NCI-H1048 (cell line): ENCODE data around the gene TAF11L5.
"Not testable (repeated sequence)": the region's sequence is repeated elsewhere in the genome, so short reads cannot be mapped to it uniquely, and the experiment has no call there.

Experiments used
- DNase-seq: peaks from one replicate; lab custom pipeline; 2025; lab: John Stamatoyannopoulos, UW

The TAF11L5 gene

GRCh38 chr5:17524935-17525334 lies at the start of gene TAF11L5:
Gene TAF11L5, plus strand, starts transcription at chr5:17525235.
- not testable (repeated sequence) for DNase-seq

- DNase-seq: no peak
Observed at GRCh38 chr5:17477043-17477442, 48.0 kb upstream of the TAF11L5 start.

- DNase-seq: no peak
Observed at GRCh38 chr5:17477573-17478265, 47.3 kb upstream of the TAF11L5 start.

GRCh38 chr5:17481378-17481777 lies 43.7 kb upstream of the TAF11L5 start:
- no peak for DNase-seq

DNA sequence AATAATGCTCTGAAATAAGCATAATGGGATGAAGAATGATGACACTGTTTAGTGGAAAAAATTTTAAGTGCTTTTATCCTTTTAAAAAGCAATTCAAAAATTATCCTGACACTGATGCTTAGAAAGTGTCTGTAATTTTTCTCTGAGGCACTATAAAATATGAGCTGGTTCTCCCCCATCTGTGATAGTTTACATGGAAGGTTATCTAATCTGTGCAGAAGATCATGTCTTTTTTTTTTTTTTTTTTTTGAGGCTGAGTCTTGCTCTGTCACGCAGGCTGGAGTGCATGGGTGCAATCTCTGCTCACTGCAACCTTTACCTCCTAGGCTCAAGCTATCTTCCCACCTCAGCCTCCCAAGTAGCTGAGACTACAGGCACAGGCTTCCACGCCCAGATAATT lies 42.2 kb upstream of the TAF11L5 start:
- DNase-seq: no peak

- DNase-seq: not testable (repeated sequence)
Observed at GRCh38 chr5:17486464-17487173, 38.4 kb upstream of the TAF11L5 start.

DNA sequence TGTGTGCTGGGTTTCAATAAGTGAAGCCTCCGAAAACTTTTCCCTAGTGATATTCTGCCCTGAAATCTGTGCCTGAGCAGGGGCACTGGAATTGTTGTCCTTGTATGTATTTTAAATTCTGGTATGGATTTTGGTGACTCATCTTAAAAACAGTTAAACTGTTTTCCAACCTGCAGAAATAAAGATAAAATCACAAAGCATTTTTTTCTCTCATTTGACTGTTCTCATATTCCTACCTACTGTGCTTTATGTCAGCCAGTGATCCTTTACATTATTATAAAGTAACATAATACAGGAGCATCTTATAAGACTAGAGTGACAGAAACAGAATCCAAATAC lies 37.9 kb upstream of the TAF11L5 start:
- DNase-seq: no peak

- not testable (repeated sequence) for DNase-seq
Observed at GRCh38 chr5:17491257-17491656, 33.8 kb upstream of the TAF11L5 start.

DNA sequence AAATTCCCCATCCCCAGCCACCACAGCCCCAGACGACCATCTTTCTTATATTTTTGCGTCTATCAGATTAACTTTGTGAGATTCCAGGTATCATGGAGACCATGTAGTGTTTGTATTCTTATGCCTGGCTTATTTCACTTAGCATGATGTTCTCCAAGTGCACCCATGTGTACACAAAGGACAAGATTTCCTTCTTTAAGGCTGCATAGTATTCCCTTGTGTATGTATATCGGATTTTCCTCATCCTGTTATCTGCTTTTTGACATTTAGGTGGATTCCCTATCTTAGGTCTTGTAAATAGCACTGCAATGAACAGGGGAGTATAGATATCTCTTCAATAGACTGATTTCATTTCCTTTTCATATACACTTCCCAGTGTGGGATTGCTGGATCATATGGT lies 32.3 kb upstream of the TAF11L5 start:
- DNase-seq: no peak

DNA sequence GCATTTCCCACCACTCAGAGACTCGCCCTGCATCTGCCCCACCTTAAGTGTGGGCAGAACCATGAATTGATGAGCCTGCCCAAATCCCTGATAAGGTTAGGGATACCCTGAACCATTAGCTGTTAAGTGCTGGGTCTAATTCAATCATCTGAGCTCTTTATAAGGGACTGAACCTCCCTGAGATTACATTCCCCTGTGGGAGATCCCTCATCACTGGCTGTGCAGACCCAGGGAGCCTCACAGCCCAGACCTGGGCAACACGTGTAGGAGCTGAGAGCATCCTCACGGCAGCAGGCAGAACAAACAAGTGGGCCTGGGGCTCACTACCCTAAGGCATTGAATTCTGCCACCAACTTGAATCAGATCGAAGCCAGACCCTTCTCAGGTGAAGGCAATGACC lies 27.6 kb upstream of the TAF11L5 start:
- DNase-seq: no peak

DNA sequence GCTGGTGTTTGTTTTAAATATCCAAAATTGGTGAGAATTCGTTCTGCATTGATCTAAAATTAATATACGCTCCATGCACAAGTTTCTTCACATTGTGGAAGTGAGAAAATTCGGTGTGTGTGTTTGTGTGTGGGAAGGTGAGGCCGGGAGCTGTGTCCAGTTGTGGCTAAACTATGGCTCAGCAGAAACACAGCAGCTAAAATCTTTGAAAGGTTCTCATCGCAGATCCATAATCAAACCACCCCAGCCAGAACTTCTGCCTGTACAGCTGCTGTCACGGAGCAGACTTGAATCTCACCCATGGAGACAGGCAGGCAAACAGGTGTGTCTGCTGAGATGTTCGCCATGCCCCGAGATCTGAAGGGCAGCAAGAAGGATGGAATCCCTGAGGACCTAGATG lies 27.1 kb upstream of the TAF11L5 start, which contains the start of gene TAF11L2:
TAF11L2 (plus strand) TSS at position 301 of the 400 bp plus-strand sequence.
- not testable (repeated sequence) for DNase-seq

- no peak for DNase-seq
Observed at GRCh38 chr5:17511775-17512325, 13.2 kb upstream of the TAF11L5 start.

DNA sequence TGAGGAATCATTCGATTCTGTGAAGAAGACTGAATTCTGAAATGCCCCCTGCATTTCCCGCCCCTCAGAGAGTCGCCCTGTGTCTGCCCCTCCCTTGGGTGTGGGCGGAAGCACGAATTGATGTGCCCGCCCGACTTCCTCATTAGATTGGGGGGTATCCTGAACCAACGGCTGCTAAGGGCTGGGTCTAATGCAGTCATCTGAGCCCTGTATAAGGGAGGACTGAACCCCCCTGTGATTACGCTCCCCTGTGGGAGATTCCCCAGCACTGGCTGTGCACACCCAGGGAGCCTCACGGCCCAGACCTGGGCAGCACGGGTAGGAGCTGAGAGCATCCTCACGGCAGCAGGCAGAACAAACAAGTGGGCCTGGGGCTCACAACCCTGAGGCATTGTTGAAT lies 7.5 kb upstream of the TAF11L5 start:
- DNase-seq: not testable (repeated sequence)

DNA sequence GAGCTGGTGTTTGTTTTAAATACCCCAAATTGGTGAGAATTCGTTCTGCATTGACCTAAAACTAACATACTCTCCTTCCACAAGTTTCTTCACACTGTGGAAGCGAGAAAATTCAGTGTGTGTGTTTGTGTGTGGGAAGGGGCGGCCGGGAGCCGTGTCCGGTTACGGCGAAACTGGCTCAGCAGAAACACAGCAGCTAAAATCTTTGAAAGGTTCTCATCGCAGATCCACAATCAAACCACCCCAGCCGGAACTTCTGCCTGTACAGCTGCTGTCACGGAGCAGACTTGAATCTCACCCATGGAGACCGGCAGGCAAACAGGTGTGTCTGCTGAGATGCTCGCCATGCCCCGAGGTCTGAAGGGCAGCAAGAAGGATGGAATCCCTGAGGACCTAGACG lies 7.0 kb upstream of the TAF11L5 start, which contains the start of gene TAF11L3:
TAF11L3 (plus strand) TSS at position 301 of the 400 bp plus-strand sequence.
- not testable (repeated sequence) for DNase-seq

- not testable (repeated sequence) for DNase-seq
Observed at GRCh38 chr5:17519508-17519907, 5.5 kb upstream of the TAF11L5 start.

GRCh38 chr5:17521501-17521900 lies 3.5 kb upstream of the TAF11L5 start, which contains the start of gene TAF11L4:
Gene TAF11L4, plus strand, starts transcription at chr5:17521801.
- DNase-seq: not testable (repeated sequence)

GRCh38 chr5:17526504-17526903 lies 1.5 kb downstream of the TAF11L5 start:
- not testable (repeated sequence) for DNase-seq

DNA sequence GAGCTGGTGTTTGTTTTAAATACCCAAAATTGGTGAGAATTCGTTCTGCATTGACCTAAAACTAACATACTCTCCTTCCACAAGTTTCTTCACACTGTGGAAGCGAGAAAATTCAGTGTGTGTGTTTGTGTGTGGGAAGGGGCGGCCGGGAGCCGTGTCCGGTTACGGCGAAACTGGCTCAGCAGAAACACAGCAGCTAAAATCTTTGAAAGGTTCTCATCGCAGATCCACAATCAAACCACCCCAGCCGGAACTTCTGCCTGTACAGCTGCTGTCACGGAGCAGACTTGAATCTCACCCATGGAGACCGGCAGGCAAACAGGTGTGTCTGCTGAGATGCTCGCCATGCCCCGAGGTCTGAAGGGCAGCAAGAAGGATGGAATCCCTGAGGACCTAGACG lies 3.3 kb downstream of the TAF11L5 start, which contains the start of gene TAF11L6:
TAF11L6 (plus strand) TSS at position 301 of the 400 bp plus-strand sequence.
- DNase-seq: not testable (repeated sequence)
